ENCODE results near the gene NUDT22.

The NUDT22 gene, protein sequence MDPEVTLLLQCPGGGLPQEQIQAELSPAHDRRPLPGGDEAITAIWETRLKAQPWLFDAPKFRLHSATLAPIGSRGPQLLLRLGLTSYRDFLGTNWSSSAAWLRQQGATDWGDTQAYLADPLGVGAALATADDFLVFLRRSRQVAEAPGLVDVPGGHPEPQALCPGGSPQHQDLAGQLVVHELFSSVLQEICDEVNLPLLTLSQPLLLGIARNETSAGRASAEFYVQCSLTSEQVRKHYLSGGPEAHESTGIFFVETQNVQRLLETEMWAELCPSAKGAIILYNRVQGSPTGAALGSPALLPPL

DNA sequence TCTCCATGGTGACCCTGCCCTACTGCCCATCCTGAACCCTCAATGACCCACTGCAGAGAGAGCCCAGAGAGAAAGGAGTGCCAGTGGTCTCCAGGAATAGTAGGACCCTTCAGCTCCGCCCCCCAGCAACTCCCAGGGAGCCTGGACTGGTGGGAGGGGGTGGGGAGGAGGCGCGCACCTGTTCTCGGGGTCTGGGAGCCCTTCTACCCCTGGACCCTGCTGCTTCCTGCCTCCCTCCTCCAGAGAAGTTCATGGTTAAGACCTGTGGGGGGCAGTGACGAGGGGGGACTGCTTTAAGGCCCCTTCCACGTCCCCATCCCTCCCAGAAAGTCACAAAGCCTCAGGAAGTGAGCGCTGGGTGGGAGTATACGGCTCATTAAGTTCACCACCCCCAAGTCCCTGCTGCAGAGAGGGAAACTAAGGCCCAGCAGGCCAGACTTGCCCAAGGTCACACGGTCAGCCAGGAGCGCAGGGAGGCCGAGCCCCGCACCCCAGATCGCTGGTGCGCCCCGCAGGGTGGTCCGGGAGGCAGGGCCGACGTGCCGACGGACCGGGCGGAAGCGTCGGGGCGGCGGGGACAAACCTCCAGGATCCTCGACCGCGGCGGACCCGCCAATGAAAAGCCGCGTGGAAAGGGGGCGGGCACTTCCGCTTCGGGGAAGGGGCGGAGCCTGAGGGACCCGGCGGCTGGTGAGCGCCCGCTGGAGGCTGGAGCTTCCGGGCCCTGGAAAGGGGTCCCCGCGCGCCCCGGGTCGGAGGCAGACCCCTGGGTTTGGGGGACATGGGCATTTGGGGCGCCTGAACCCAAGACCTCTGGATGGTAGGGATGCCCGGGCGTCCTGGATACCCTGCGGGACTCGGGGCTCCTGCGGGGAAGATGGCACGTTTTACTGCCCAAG, at the start of gene NUDT22, which contains the start of gene TRPT1:
TSS of gene NUDT22 (plus strand) at position 667 of the 899 bp plus-strand sequence. CDS start 379 bp downstream, outside the sequence.
TSS of gene TRPT1 (minus strand) at position 579 of the 899 bp plus-strand sequence. CDS start at position 253, 326 bp downstream.
- peak; percentile 89 for DNase-seq (ENCODE audit: low spot score)

DNA sequence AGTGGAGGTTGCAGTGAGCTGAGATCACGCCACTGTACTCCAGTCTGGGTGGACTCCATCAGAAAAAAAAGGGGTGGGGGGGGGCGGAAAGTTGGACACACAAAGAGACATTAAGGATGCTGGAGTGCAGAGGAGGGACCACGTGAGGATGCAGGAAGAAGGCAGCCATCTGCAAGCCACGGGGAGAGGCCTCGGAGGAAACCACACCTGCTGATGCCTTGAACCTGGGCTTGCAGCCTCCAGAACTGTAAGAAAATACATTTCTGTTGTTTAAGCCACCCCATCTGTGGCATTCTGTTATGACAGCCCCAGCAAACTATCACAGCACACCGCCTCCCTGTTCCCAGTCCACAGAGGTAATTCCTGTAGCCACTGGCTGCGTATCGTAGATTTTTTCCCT, 49.3 kb upstream of the NUDT22 start:
- no peak for DNase-seq (ENCODE audit: low spot score)

DNA sequence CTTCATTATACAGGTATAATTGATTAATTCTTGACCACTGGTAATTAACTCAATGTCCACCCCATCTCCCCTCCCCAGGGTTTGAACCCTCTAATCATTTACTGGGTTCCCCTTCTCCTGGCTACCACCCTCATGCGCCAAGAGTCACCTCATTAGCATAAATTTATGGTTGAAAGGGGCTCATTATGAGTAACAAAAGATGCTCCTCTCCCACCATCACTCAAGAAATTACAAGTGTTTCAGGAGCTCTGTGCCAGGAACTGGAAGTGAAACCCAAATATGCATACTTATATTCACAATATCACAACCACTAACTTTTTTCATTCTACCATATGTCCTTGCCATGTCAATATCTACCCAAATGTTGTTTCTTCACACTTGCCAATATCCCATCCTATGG, 47.9 kb upstream of the NUDT22 start:
- DNase-seq (ENCODE audit: low spot score) = no peak

DNA sequence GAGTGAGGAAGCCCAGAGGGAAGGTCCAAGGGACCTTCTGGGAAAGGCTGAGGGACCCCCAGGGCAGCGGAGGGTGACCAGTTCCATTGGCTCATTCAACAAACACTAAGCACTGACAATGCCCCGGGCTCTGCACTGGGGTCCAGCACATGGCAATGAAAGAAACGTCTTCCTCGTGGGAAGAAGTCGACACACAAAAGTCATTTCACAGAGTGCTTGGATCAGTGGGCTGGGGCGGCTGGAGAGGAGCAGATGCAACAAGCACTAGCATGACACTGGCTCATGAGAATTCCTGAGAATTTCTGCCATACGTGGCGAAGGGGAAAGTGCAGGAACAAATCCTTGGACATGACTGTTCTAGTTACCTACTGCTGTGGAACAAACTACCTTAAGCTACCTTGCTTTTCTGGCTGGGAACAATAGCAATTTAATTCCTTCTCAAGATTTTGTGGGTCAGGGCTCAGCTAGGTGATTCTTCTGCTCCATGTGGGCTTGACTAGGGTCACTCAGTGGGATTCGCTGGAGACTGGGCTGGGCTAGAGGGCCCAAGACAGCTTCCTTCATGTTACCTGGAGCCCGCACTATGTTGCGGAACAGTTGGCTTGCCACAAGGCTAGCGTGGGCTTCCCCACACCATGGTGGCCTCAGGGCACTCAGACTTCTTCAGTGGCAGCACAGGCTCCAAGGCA, 47.0 kb upstream of the NUDT22 start:
- DNase-seq (ENCODE audit: low spot score) = no peak

DNA sequence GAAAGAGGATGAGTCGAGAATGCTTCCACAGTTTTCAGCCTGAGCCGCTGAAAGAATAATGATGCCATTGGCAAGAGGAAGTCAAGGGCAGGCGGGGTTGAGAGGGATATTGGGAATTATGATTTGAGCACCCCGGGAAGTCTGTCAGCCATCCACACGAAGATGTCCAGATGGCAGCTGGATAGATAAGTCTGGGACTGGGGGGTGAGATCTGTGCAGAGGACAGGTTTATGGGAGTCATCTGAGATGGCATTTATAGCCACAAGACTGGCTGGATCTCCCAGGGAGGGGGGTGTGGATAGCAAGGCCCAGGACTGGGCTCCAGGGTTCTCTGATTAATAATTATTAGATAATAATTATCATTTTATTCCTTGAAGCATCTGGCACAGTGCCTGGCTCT, 45.2 kb upstream of the NUDT22 start:
- no peak for DNase-seq (ENCODE audit: low spot score)

DNA sequence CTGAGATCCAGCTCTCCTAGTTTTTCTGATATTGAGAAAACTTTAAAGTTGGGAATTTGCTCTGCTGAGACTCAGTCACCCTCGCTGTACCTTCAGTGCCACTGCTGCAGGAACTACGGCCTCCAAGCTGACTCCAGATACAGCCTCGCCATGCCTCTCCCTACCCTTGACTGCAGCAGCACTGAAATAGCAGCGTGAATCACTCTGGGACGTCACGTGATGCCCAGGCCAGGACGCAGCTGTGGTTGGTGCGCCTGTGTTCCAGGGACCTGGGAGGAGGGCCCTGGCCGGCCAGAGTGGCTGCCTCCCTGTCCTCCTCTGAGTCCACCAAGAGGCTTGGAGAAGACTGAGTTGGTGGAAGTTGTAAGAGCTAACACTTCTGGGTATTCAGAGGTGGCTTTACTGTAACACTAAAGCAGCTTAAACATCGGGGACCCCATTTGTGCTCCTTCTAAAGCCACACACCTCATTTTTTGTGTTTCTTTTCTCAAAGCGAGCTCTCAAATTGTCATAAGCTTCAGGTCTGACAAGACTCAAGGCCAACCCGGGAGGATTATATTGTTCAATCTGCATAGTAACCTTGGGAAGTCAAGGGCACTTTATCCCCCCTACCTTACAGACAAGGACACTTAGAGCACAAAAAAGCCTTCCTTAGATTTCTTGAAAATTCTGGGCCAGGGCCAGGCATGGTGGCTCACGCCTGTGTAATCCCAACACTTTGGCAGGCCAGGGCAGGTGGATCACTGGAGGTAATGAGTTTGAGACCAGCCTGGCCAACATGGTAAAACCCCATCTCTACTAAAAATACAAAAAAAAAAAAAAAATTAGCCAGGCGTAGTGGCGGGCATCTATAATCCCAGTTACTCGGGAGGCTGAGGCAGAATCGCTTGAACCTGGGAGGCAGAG, 44.3 kb upstream of the NUDT22 start:
- no peak for DNase-seq (ENCODE audit: low spot score)

DNA sequence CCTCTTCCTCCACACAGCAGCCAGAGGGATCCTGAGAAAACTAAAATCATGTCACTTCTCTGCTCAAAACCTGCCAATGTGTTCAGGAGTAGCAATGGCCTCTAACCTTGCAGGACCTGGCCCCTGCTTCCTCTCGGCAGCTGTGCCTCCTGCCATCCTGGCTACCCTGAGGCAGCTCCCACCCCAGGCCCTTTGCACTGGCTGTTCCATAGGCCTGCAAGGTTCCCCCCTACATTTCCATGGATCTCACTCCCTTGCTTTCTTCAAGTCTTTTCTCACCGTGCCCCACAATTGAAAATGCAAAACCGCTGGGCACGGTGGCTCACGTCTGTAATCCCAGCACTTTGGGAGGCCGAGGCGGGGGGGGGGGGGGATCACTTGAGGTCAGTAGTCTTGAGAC, 42.2 kb upstream of the NUDT22 start:
- no peak for DNase-seq (ENCODE audit: low spot score)

DNA sequence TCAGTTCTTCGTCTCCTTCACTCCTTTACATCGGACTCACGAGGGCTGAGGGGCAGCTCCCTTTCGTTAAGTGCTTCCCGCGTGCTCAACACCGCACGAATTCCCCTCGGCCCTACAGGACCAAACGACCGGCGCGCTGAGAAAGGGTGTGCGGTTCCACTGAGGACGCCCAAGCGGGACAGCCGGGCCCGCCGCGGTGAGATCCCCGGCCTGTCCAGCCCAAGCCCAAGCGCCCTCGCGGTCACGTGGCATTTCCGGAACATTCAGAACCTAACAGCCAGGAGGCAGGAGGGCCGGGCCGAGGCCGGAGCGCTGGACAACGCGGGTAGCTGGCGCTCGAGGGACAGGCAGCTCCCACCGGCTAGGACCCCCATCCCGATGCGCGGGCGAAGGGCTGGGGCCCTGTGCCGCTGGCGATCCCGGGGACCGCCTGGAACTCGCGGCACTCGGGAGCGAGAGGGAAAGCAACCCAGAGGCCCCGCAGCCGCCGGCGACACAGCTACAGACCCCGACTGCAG, 40.8 kb upstream of the NUDT22 start:
- peak; percentile 39 for DNase-seq (ENCODE audit: low spot score)

DNA sequence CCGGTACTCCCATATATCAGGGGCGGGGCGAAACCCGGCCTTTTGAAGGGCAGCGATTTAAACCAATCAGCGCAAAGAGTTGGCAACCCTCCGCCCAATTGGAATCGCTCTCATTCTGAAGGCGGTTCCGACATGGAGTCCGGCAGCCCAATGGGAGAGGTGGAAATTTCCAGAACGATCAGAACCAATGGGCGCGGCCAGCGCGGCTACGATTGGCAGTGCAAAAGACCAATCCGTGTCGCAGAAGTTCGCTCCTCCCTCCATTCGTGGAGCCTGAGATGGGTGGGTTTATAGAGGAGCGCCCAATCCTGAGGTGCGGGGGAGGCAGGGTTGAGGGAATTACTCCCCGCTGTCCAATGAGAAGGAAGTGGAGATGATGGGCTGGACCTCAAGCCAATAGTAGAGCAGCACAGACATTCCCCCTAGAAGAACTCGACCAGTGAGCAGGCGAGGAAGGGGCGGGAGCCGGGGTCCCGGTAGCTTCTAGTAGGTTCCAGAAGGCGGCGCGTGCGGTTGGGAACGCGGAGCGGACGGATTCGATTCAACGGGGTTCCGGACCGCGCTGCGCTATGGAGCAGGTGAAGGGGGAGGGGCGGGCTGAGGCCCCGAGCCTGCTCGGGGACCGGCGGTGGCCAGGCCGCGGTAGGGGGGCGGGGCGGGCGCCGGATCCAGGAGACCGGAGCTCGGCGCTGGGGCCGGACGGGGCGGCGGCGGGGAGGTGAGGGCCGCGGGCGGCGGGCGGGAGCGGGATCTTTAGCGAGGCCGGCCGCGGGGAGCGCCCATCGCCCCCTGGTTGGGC, 40.2 kb upstream of the NUDT22 start, which contains the start of gene STIP1:
TSS of gene STIP1 (plus strand) at position 479 of the 799 bp plus-strand sequence. CDS start at position 570, 91 bp downstream.
- peak; percentile 97 for DNase-seq (ENCODE audit: low spot score)

DNA sequence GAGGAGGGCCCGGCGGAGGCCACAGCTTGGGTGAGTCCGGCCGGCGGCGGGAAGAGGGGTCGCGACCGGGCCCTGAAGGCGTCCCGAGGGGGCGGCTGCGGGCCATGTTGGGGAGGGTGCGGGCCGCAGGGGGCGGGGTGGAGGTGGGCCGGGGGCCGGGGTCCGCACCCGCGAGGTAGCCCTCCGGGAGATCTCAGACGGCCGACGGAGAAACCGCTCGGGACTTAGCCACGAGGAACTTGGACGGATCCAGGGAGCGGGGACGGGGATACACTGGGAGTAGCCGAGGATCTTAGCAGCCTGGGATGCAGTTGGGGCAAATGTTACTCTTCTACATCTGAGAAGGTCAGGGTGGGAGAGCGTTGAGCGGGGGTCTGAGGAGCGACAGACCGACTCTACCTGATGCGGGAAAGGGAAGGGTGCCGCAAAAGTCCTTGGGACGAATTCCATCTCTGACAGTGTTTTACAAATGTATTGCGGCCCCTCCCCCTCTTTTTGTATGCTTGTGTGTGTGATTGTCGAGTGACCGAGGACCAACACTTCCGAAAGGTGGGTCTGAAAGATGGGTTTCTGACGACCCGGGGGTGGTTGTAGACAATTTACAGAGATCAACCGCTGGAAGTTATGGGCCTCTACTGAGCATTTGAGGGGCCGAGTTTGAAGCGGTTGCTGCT, 39.4 kb upstream of the NUDT22 start:
- DNase-seq (ENCODE audit: low spot score) = no peak

DNA sequence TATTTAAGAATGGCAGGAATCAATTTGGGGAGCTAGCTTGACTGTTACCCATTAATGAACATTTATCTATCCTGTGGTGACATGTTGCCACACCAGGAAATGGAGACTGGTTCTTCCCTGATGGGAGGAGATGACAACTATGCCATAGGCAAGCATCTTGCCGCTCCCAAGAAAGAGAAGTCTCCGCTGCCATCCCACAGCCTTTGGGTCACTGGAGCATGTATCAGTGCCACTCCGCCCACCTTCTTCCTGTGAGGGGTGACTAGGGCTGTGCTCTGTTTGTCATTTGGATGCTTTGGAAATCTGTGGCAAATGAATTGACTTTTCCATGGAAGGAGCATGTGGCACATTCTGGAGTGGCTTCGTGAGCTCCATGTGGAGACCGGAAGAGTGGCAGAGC, 33.6 kb upstream of the NUDT22 start:
- no peak for DNase-seq (ENCODE audit: low spot score)

DNA sequence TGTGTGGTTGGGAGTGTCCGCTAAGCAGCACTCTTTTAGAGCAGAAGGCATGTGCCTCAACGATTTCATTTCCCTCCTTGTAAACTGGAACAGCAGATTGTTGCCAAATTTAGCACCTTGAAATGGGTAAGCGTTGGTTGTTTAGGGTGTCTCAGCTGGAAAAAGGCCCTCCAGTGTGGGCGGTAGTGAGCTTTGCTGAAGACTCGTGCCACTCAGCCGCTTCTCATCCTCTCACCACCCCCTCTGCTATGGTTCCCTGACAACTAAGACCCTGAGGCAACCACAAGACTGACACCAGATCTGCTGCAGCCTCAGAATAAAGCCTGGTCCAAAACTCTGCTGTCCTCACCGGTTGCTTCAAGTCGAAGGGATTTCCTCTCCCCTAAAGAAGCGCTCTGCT, 29.4 kb upstream of the NUDT22 start:
- no peak for DNase-seq (ENCODE audit: low spot score)

DNA sequence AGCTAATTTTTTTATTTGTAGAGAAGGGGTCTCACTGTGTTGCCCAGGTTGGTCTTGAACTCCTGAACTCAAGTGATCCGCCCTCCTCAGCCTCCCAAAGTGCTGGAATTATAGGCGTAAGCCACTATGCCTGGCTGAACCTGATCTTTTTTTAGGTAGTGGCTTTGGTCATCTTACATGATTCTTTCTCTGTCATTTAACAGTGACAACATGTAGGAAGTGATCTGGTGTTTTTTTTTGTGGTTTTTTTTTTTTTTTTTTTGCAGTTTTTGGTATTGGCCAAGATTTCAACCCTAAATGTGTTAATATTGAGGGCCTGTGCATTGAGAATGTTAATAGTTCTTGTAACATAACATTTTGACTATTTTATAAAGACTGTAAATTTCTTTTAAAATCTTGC, 27.6 kb upstream of the NUDT22 start:
- no peak for DNase-seq (ENCODE audit: low spot score)

DNA sequence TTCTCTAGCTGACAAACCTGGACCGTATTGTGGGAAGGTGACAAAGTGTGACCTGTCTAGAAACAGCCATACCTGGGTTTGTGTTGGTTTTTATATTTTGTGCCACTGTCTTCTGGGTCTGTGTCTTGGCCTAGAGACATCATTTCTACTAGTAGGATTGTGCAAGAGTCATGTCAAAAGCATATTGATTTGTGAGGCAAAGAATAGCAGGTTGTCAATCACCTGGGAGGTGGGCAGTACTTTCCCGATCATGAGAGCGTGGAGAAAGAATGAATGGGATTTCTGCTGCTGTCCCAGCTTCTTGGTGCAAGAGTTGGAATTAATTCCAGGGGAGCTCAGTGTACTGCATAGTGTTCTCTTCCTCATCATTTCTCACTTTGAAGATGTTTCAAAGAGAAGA, 24.5 kb upstream of the NUDT22 start:
- DNase-seq (ENCODE audit: low spot score) = no peak

DNA sequence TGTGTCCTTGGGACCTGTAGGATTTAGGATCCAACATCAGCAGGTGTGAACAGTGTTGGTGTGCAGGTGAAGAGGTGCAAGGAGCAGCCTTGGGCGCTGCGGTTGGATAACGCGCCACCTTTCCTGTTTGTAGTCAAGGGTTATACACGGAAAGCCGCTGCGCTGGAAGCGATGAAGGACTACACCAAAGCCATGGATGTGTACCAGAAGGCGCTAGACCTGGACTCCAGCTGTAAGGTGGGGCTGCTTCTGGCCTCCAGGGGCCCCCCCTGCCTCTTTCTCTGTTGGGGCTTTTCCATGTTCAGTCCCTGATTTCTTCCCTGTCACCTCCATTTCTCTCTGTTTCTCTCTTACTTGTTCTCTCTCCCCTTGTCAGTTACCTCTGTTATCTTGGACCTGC, 23.1 kb upstream of the NUDT22 start:
- DNase-seq (ENCODE audit: low spot score) = no peak

DNA sequence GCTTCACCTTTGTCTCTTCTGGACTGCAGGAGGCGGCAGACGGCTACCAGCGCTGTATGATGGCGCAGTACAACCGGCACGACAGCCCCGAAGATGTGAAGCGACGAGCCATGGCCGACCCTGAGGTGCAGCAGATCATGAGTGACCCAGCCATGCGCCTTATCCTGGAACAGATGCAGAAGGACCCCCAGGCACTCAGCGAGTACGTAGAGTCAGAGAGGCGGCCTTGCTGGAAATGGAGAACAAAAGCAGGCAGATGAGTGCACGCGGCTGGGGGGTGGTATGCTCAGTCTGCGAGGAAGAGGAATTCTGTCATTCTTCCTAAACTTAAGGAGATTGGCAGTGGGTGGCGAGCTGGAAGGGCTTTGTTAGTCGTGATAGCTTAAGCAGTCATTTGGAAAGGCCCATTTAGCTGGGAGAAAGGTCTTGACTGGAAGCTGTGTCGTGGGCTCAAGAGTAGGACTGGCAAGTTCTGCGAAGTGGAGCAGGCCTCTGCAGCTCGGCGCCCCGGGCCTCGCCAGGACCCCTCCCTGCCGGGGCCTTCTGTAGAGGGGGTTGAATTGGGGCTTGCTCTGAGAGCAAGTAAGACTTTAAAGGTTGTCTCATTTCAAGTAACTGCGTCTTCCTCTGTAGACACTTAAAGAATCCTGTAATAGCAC, 22.5 kb upstream of the NUDT22 start:
- DNase-seq (ENCODE audit: low spot score) = no peak

DNA sequence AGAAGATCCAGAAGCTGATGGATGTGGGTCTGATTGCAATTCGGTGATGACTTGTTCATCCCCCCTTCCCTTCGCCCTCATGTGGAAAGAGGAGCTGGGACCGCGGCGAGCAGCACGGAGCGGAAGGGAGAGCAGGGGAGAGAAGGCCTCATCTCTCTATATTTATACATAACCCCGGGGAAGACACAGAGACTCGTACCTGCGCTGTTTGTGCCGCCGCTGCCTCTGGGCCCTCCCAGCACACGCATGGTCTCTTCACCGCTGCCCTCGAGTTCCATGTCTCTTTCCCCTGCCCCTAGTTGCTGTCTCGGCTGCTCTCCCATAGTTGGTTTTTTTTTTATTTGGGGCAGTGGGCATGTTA, 22.0 kb upstream of the NUDT22 start:
- no peak for DNase-seq (ENCODE audit: low spot score)

DNA sequence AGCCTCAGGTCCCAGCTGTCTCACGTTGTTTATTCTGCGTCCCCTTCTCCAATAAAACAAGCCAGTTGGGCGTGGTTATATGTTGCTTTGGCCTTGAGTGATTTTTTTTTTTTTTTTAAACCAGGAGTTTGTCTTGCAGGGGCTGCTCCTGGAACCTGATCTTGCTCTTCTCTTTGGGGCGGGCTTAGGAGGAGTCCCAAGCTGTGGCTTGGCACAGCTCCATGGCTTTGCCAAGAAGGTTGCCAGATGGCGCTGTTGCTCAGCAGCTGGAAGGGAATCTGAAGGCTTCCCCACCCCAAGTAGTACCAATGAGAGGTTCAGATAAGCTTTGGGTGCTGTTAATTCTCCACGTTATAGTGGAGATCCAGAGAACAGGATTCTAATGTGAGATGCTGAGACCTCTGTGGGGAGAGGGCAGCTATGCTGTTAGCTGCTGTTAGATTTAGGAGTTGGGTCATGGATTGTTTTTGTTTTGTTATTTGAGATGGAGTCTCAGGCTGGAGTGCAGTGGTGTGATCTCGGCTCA, 21.5 kb upstream of the NUDT22 start:
- DNase-seq (ENCODE audit: low spot score) = peak; percentile 73

Measured in HuH-7 (cell line).